HCT116 (cell line): Measurements from ENCODE around the gene DDX60. TPM values are rescaled to one million over a fixed set of nuclear protein-coding genes. Genes with fewer than 3 reads are reported as not detected.

Experiments used
- ATAC-seq: fragments of 200-7000 bp; cut with Tn5 transposase; 2 replicates; pipeline ENCODE4 v1.9.1; 2020; ENCODE audit warnings: mild to moderate bottlenecking, moderate library complexity
- BruUV-seq: library from RNA; stranded (reverse); fragments of 400-500 nt; replicated peaks from 2 replicates; lab custom pipeline; 2021; lab: Mats Ljungman, UMichigan
- CTCF ChIA-PET: fragments of 300-600 bp; sonication (Branson Sonifier 250); formaldehyde crosslinking; loops from one replicate; lab custom pipeline; 2021; ENCODE audit warnings: antibody characterized with exemption; lab: Charles Lee
- POLR2A ChIA-PET: fragments of 300-600, 350-600 bp; sonication (Branson Sonifier 250); formaldehyde crosslinking; loops from one replicate; lab custom pipeline; 2021; ENCODE audit warnings: antibody characterized with exemption; lab: Charles Lee
- RAD21 ChIA-PET, 2 experiments: fragments of 300-600 bp; sonication (Branson Sonifier 250); formaldehyde crosslinking; loops; one replicate each; lab custom pipeline; 2023; ENCODE audit warnings: low total read pairs in 2 of 2; ENCODE audit not compliant: uncharacterized antibody in 2 of 2, unreplicated experiment in 2 of 2, low non-redundant PET in 1 of 2; lab: Charles Lee
- DNase-seq: peaks from one replicate; pipeline ENCODE4 v3.0.0-alpha.2; 2010; ENCODE audit warnings: low read depth, low spot score
- H2AFZ ChIP-seq: fragments of 200-600 bp; shearing (Covaris generic), sonication (generic); 2 replicates; pipeline ENCODE4 v1.6.1; 2017; ENCODE audit warnings: low read depth, mixed run types, mixed read lengths, antibody characterized with exemption, low read length; ENCODE audit not compliant: poor library complexity, severe bottlenecking
- H3K27ac ChIP-seq: 2 replicates; pipeline ENCODE4 v1.5.1; 2012; ENCODE audit warnings: low read depth, low read length
- H3K27me3 ChIP-seq: fragments of 200-600 bp; sonication (generic); 2 replicates; pipeline ENCODE4 v1.6.1; 2016; ENCODE audit warnings: mixed run types, low read length, mixed read lengths; ENCODE audit not compliant: insufficient read depth
- H3K36me3 ChIP-seq, 2 experiments: fragments of 200-500 bp in 1 of 2; fragments of 200-600 bp in 1 of 2; sonication (Bioruptor generic) in 1 of 2; sonication (generic) in 1 of 2; 2 replicates each; pipeline versions ENCODE4 v1.5.1 to v1.6.1; 2014 to 2016; ENCODE audit warnings: low read length in 2 of 2, inconsistent platforms in 1 of 2, mixed read lengths in 1 of 2, mixed run types in 1 of 2; ENCODE audit not compliant: insufficient read depth in 2 of 2, control insufficient read depth in 1 of 2
- H3K4me1 ChIP-seq, 2 experiments: fragments of 200-600 bp in 1 of 2; sonication (generic) in 1 of 2; 2 replicates each; pipeline versions ENCODE4 v1.5.1 to v1.6.1; 2012 to 2017; ENCODE audit warnings: low read length in 2 of 2, inconsistent platforms in 1 of 2, mild to moderate bottlenecking in 1 of 2, mixed read lengths in 1 of 2, mixed run types in 1 of 2, moderate library complexity in 1 of 2; ENCODE audit not compliant: insufficient read depth in 2 of 2, control insufficient read depth in 1 of 2
- H3K4me2 ChIP-seq: fragments of 200-600 bp; sonication (generic); 2 replicates; pipeline ENCODE4 v1.6.1; 2017; ENCODE audit warnings: mixed run types, low read length, mixed read lengths
- H3K4me3 ChIP-seq, 2 experiments: fragments of 200-600 bp in 1 of 2; sonication (generic) in 1 of 2; replicated peaks in 1 of 2; 2 replicates each; pipeline ENCODE4 v1.5.1; 2011 to 2016; ENCODE audit warnings: low read length in 2 of 2, control low read depth in 1 of 2, low read depth in 1 of 2, mild to moderate bottlenecking in 1 of 2, mixed read lengths in 1 of 2, mixed run types in 1 of 2
- H3K79me2 ChIP-seq: fragments of 200-600 bp; sonication (generic); 2 replicates; pipeline ENCODE4 v1.6.1; 2017; ENCODE audit warnings: mild to moderate bottlenecking, mixed run types, low read length, moderate library complexity, mixed read lengths; ENCODE audit not compliant: insufficient read depth
- H3K9ac ChIP-seq: fragments of 200-600 bp; sonication (generic); 2 replicates; pipeline ENCODE4 v1.6.1; 2016; ENCODE audit warnings: low read length, mixed read lengths
- H3K9me2 ChIP-seq: fragments of 200-600 bp; sonication (generic), shearing (Covaris generic); 2 replicates; pipeline ENCODE4 v1.6.1; 2017; ENCODE audit warnings: mixed run types, mild to moderate bottlenecking, moderate library complexity; ENCODE audit not compliant: insufficient read depth
- H3K9me3 ChIP-seq, 2 experiments: fragments of 200-500 bp in 1 of 2; fragments of 200-600 bp in 1 of 2; sonication (Bioruptor generic) in 1 of 2; sonication (generic) in 1 of 2; 2 replicates each; pipeline ENCODE4 v1.6.1; 2014 to 2017; ENCODE audit warnings: low read length in 2 of 2, mixed read lengths in 2 of 2, inconsistent platforms in 1 of 2, low read depth in 1 of 2, mild to moderate bottlenecking in 1 of 2, mixed run types in 1 of 2, moderate library complexity in 1 of 2; ENCODE audit not compliant: control insufficient read depth in 1 of 2, insufficient read depth in 1 of 2
- H4K20me1 ChIP-seq: fragments of 200-600 bp; sonication (generic), shearing (Covaris generic); 2 replicates; pipeline ENCODE4 v1.6.1; 2017; ENCODE audit warnings: mixed run types, mild to moderate bottlenecking, moderate library complexity; ENCODE audit not compliant: insufficient read depth
- CTCF ChIP-seq, 3 experiments: fragments of 200-600 bp in 1 of 3; sonication (generic) in 1 of 3; IDR thresholded peaks in 2 of 3; conservative IDR thresholded peaks in 1 of 3; 2 replicates each; pipeline ENCODE4 v1.5.1; 2012 to 2017; ENCODE audit warnings: low read depth in 2 of 3, low read length in 2 of 3, antibody characterized with exemption in 1 of 3, borderline replicate concordance in 1 of 3, control low read depth in 1 of 3, mild to moderate bottlenecking in 1 of 3, mixed read lengths in 1 of 3, mixed run types in 1 of 3, moderate library complexity in 1 of 3; ENCODE audit not compliant: insufficient read depth in 1 of 3
- EGR1 ChIP-seq: IDR thresholded peaks from 2 replicates; pipeline ENCODE4 v1.6.1; 2012; ENCODE audit warnings: low read depth
- JUND ChIP-seq: IDR thresholded peaks from 2 replicates; pipeline ENCODE4 v1.6.1; 2012
- MAX ChIP-seq: IDR thresholded peaks from 2 replicates; pipeline ENCODE4 v1.6.1; 2012
- SP1 ChIP-seq: IDR thresholded peaks from 2 replicates; pipeline ENCODE4 v1.6.1; 2012; ENCODE audit warnings: low read depth
- YY1 ChIP-seq: IDR thresholded peaks from 2 replicates; pipeline ENCODE4 v1.6.1; 2011; ENCODE audit warnings: low read length, low read depth, moderate library complexity, mild to moderate bottlenecking; ENCODE audit not compliant: insufficient replicate concordance; ENCODE audit errors: extremely low read depth
- ZBTB33 ChIP-seq: IDR thresholded peaks from 2 replicates; pipeline ENCODE4 v1.6.1; 2011; ENCODE audit warnings: mild to moderate bottlenecking, low read length, moderate library complexity; ENCODE audit not compliant: insufficient replicate concordance; ENCODE audit errors: extremely low read depth
- intact Hi-C: fragments of 100-400 bp; cut with micrococcal nuclease; formaldehyde crosslinking; loops from 2 replicates; pipeline ENCODE4 v1.10.0; 2022
- total RNA-seq: library from RNA; stranded (reverse); gene quantifications from one replicate; pipeline ENCODE4 v1.2.1, GENCODE V29; 2021; ENCODE audit not compliant: unreplicated experiment

DDX60 gene
- total RNA-seq, 1 experiment from 2014 or later = 6.5 TPM

- H3K4me3 ChIP-seq = no peak overlapping the region
- RAD21 ChIA-PET = no interaction called here
- ATAC-seq = no peak
- no peak overlapping the region for H2AFZ ChIP-seq
- TF ChIP-seq YY1 = no peak
- TF ChIP-seq JUND = no peak
- TF ChIP-seq EGR1 = no peak
- no peak for TF ChIP-seq SP1
- TF ChIP-seq CTCF (IDR thresholded peaks at IDR 0.05 in 2 of 3, conservative IDR thresholded peaks at IDR 0.05 in 1 of 3; ENCODE audit: borderline replicate concordance in 1 of 3, insufficient read depth in 1 of 3, low read depth in 2 of 3, low read length in 2 of 3) = no peak
- no peak for TF ChIP-seq MAX
- TF ChIP-seq ZBTB33 = no peak
- no peaks in the 10 kb centered on the region for H3K79me2 ChIP-seq
- H3K27me3 ChIP-seq = no peaks in the 10 kb centered on the region
- no peak overlapping the region for H3K4me2 ChIP-seq
- H3K9me2 ChIP-seq = no peaks in the 10 kb centered on the region
- no peak overlapping the region for H3K27ac ChIP-seq
- 0 out of 4 replicates have a peak, but pooled peaks cover 0 to 3% of the 10 kb centered on the region in 2 experiments for H3K36me3 ChIP-seq
- H3K9me3 ChIP-seq = no peaks in the 10 kb centered on the region
- H3K4me1 ChIP-seq = peaks cover 0 to 5% of the 10 kb centered on the region in 2 experiments; a peak in 1 of 4 replicates
- POLR2A ChIA-PET = no interaction called here
- no peak overlapping the region for H3K9ac ChIP-seq
- BruUV-seq = no TSS peak
- intact Hi-C loops = no loop called here
- CTCF ChIA-PET = no interaction called here
- no peaks in the 10 kb centered on the region for H4K20me1 ChIP-seq
- no peak for DNase-seq
These were observed 42.7 kb downstream of the DDX60 start for GRCh38 chr4:168275836-168276235.
